WTC11 (cell line): ENCODE results near the gene NT5C1A. TPM values are rescaled to one million over a fixed set of nuclear protein-coding genes. Genes with fewer than 3 reads are reported as not detected.

Experiments
- ATAC-seq: fragments of 200-7000 bp; cut with Tn5 transposase; 2 replicates; pipeline ENCODE4 v1.10.0; 2021; ENCODE audit warnings: mild to moderate bottlenecking, moderate library complexity
- CTCF ChIA-PET: fragments of 300-600 bp; sonication (Branson Sonifier 250); formaldehyde crosslinking; loops from one replicate; lab custom pipeline; 2021; ENCODE audit warnings: antibody characterized with exemption; lab: Charles Lee
- POLR2A ChIA-PET: fragments of 350-600 bp; sonication (Branson Sonifier 250); formaldehyde crosslinking; loops from one replicate; lab custom pipeline; 2021; ENCODE audit warnings: antibody characterized with exemption; lab: Charles Lee
- DNase-seq: peaks from one replicate; pipeline ENCODE4 v3.0.0; 2021; ENCODE audit warnings: low spot score
- H3K27ac Mint-ChIP-seq: 2 replicates; pipeline ENCODE4 v1.8.0; 2021; ENCODE audit warnings: mixed read lengths
- H3K27me3 Mint-ChIP-seq: 2 replicates; pipeline ENCODE4 v1.8.0; 2021; ENCODE audit warnings: low read depth, mild to moderate bottlenecking, moderate library complexity, mixed read lengths
- H3K36me3 Mint-ChIP-seq: 2 replicates; pipeline ENCODE4 v1.8.0; 2021; ENCODE audit warnings: mixed read lengths
- H3K4me1 Mint-ChIP-seq: 2 replicates; pipeline ENCODE4 v1.8.0; 2022; ENCODE audit warnings: mixed read lengths
- H3K4me3 Mint-ChIP-seq: 2 replicates; pipeline ENCODE4 v1.8.0; 2021; ENCODE audit warnings: mild to moderate bottlenecking, moderate library complexity, mixed read lengths
- H3K9me3 Mint-ChIP-seq: 2 replicates; pipeline ENCODE4 v1.8.0; 2021; ENCODE audit warnings: mixed read lengths
- ATF2 ChIP-seq: sonication (generic); formaldehyde crosslinking; IDR thresholded peaks from 2 replicates; pipeline ENCODE4 v1.8.1; 2022; ENCODE audit warnings: low read depth, missing genetic modification reagents, borderline replicate concordance
- CREB1 ChIP-seq: sonication (generic); formaldehyde crosslinking; IDR thresholded peaks from 2 replicates; pipeline ENCODE4 v1.8.0; 2023; ENCODE audit warnings: mild to moderate bottlenecking, missing genetic modification reagents
- CTCF ChIP-seq: fragments of 200-600 bp; IDR thresholded peaks from 2 replicates; pipeline ENCODE4 v1.8.0; 2022; ENCODE audit warnings: antibody characterized with exemption
- E2F5 ChIP-seq: sonication (generic); formaldehyde crosslinking; IDR thresholded peaks from 2 replicates; pipeline ENCODE4 v1.8.1; 2022; ENCODE audit warnings: mild to moderate bottlenecking, moderate library complexity, missing genetic modification reagents
- FOXP1 ChIP-seq: sonication (generic); formaldehyde crosslinking; IDR thresholded peaks from 2 replicates; pipeline ENCODE4 v1.8.0; 2022; ENCODE audit warnings: missing genetic modification reagents, mild to moderate bottlenecking, moderate library complexity, borderline replicate concordance
- GTF2I ChIP-seq: fragments of 250-450 bp; sonication (Bioruptor Pico); conservative IDR thresholded peaks from 2 replicates; pipeline ENCODE4 v1.4.0; 2021; ENCODE audit warnings: mild to moderate bottlenecking
- OVOL2 ChIP-seq: fragments of 250-450 bp; sonication (Bioruptor Pico); IDR thresholded peaks from 2 replicates; pipeline ENCODE4 v1.9.0; 2021; ENCODE audit warnings: mild to moderate bottlenecking, borderline replicate concordance
- PRRX2 ChIP-seq: fragments of 250-450 bp; sonication (Bioruptor Pico); IDR thresholded peaks from 2 replicates; pipeline ENCODE4 v1.8.0; 2021; ENCODE audit warnings: mild to moderate bottlenecking
- RELA ChIP-seq: sonication (generic); formaldehyde crosslinking; IDR thresholded peaks from 2 replicates; pipeline ENCODE4 v1.8.1; 2022; ENCODE audit warnings: missing genetic modification reagents, mild to moderate bottlenecking, borderline replicate concordance
- SMAD4 ChIP-seq: sonication (generic); formaldehyde crosslinking; IDR thresholded peaks from 2 replicates; pipeline ENCODE4 v1.8.0; 2022; ENCODE audit warnings: mild to moderate bottlenecking, missing genetic modification reagents
- TEAD4 ChIP-seq: sonication (generic); formaldehyde crosslinking; IDR thresholded peaks from 2 replicates; pipeline ENCODE4 v1.8.0; 2022; ENCODE audit warnings: mild to moderate bottlenecking, missing genetic modification reagents
- ZNF121 ChIP-seq: sonication (generic); formaldehyde crosslinking; IDR thresholded peaks from 2 replicates; pipeline ENCODE4 v1.8.0; 2023; ENCODE audit warnings: missing genetic modification reagents
- total RNA-seq: library from RNA; stranded (reverse); gene quantifications from 3 replicates; pipeline ENCODE4 v1.2.3, GENCODE V29; 2021
- TF ChIP-seq, protein P1 (sequence below): sonication (generic); formaldehyde crosslinking; IDR thresholded peaks from 2 replicates; pipeline ENCODE4 v1.8.1; 2023; ENCODE audit warnings: mild to moderate bottlenecking, missing genetic modification reagents, borderline replicate concordance
- TF ChIP-seq, protein P2 (sequence below): sonication (generic); formaldehyde crosslinking; IDR thresholded peaks from 2 replicates; pipeline ENCODE4 v1.8.1; 2023; ENCODE audit warnings: mild to moderate bottlenecking, missing genetic modification reagents, moderate library complexity

The NT5C1A gene
- total RNA-seq, 1 experiment from 2014 or later: not detected

- no peaks in the 10 kb centered on the region; the same call in 1 of the 2 replicates for H3K36me3 Mint-ChIP-seq
- no peak for DNase-seq
- no peak overlapping the region for H3K4me3 Mint-ChIP-seq
- H3K27me3 Mint-ChIP-seq: peaks cover 99% of the 10 kb centered on the region
- H3K4me1 Mint-ChIP-seq: no peaks in the 10 kb centered on the region; the same call in 1 of the 2 replicates
- TF ChIP-seq ATF2 (CRISPR knock-in tag) (no peak), FOXP1 (CRISPR knock-in tag) (no peak), OVOL2 (no peak)
- ATAC-seq: no peak
- ChIA-PET CTCF (interaction anchor here (1.5 to 2.3 kb wide), 3 partner anchors 10 to 24 kb away, joined by 4 to 16 read pairs (median 7); partner anchors contain the start of genes HPCAL4 and NT5C1A), POLR2A (interaction anchor here (0.8 kb wide), 1 partner anchor 20 kb away, joined by 3 read pairs; no protein-coding TSS in a partner anchor)
- H3K9me3 Mint-ChIP-seq: no peaks in the 10 kb centered on the region
- H3K27ac Mint-ChIP-seq: no peak overlapping the region
Measured at GRCh38 chr1:39681999-39682398, 10.1 kb upstream of the NT5C1A start.

DNA sequence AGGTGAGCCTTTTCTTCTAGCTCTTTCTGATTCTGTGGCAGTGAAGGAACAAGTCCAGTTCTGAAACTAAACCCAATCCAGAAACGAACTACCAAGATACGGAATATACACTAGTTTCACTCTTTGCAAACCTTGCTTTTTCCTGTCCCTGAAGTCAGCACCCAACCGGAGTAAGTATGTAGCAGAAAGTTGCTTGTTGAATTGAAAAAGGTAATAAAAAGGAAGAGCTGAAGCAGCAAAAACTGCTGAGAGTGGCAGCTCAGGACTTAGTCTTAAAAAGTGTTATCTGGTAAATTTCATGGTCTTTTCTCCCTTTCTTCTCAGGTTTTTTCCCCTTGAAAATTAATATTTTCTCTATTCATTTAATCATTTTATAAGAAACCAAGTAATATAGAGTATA lies 9.4 kb upstream of the NT5C1A start:
- POLR2A ChIA-PET: interaction anchor here (0.8 kb wide), 1 partner anchor 20 kb away, joined by 3 read pairs; no protein-coding TSS in a partner anchor
- H3K27ac Mint-ChIP-seq: no peak overlapping the region
- H3K36me3 Mint-ChIP-seq: no peaks in the 10 kb centered on the region; the same call in 1 of the 2 replicates
- TF ChIP-seq CREB1 (CRISPR knock-in tag): no peak
- H3K27me3 Mint-ChIP-seq: peaks cover 99% of the 10 kb centered on the region
- no peak for DNase-seq
- no peaks in the 10 kb centered on the region for H3K9me3 Mint-ChIP-seq
- CTCF ChIA-PET: interaction anchor here (1.5 to 2.3 kb wide), 3 partner anchors 9 to 23 kb away, joined by 4 to 16 read pairs (median 7); partner anchors contain the start of genes HPCAL4 and NT5C1A
- H3K4me3 Mint-ChIP-seq: no peak overlapping the region
- H3K4me1 Mint-ChIP-seq: no peaks in the 10 kb centered on the region; the same call in 1 of the 2 replicates
- ATAC-seq: no peak

GRCh38 chr1:39680751-39681150 lies 8.8 kb upstream of the NT5C1A start:
- no peak overlapping the region for H3K4me3 Mint-ChIP-seq
- ATAC-seq (no peak), DNase-seq (no peak)
- TF ChIP-seq ZNF121 (CRISPR knock-in tag): no peak
- no peak for TF ChIP-seq SMAD4 (CRISPR knock-in tag)
- TF ChIP-seq GTF2I (CRISPR knock-in tag): no peak
- TF ChIP-seq TEAD4: no peak
- TF ChIP-seq RELA: no peak
- no peak for TF ChIP-seq E2F5
- TF ChIP-seq, protein P1, sequence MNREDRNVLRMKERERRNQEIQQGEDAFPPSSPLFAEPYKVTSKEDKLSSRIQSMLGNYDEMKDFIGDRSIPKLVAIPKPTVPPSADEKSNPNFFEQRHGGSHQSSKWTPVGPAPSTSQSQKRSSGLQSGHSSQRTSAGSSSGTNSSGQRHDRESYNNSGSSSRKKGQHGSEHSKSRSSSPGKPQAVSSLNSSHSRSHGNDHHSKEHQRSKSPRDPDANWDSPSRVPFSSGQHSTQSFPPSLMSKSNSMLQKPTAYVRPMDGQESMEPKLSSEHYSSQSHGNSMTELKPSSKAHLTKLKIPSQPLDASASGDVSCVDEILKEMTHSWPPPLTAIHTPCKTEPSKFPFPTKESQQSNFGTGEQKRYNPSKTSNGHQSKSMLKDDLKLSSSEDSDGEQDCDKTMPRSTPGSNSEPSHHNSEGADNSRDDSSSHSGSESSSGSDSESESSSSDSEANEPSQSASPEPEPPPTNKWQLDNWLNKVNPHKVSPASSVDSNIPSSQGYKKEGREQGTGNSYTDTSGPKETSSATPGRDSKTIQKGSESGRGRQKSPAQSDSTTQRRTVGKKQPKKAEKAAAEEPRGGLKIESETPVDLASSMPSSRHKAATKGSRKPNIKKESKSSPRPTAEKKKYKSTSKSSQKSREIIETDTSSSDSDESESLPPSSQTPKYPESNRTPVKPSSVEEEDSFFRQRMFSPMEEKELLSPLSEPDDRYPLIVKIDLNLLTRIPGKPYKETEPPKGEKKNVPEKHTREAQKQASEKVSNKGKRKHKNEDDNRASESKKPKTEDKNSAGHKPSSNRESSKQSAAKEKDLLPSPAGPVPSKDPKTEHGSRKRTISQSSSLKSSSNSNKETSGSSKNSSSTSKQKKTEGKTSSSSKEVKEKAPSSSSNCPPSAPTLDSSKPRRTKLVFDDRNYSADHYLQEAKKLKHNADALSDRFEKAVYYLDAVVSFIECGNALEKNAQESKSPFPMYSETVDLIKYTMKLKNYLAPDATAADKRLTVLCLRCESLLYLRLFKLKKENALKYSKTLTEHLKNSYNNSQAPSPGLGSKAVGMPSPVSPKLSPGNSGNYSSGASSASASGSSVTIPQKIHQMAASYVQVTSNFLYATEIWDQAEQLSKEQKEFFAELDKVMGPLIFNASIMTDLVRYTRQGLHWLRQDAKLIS (CRISPR knock-in tag): no peak
- TF ChIP-seq CTCF: no peak
- TF ChIP-seq, protein P2, sequence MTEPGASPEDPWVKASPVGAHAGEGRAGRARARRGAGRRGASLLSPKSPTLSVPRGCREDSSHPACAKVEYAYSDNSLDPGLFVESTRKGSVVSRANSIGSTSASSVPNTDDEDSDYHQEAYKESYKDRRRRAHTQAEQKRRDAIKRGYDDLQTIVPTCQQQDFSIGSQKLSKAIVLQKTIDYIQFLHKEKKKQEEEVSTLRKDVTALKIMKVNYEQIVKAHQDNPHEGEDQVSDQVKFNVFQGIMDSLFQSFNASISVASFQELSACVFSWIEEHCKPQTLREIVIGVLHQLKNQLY: no peak
- no peak for TF ChIP-seq PRRX2 (CRISPR knock-in tag)
- H3K27ac Mint-ChIP-seq: no peak overlapping the region
- H3K36me3 Mint-ChIP-seq: no peaks in the 10 kb centered on the region; the same call in 1 of the 2 replicates
- POLR2A ChIA-PET: no interaction called here
- CTCF ChIA-PET: interaction anchor here (1.5 to 2.3 kb wide), 3 partner anchors 9 to 23 kb away, joined by 4 to 16 read pairs (median 7); partner anchors contain the start of genes HPCAL4 and NT5C1A
- no peaks in the 10 kb centered on the region for H3K9me3 Mint-ChIP-seq
- H3K27me3 Mint-ChIP-seq: peaks cover 99% of the 10 kb centered on the region
- no peaks in the 10 kb centered on the region; the same call in 1 of the 2 replicates for H3K4me1 Mint-ChIP-seq
